Testis (tissue), 3 donors: ENCODE measurements around the gene CUBN. TPM values are rescaled to one million over a fixed set of nuclear protein-coding genes. Genes with fewer than 3 reads are reported as not detected.

Source experiments
- DNase-seq: peaks from one replicate; pipeline ENCODE4 v3.0.0-alpha.2; 2019
- H3K27ac ChIP-seq, 2 donors: fragments of 200-600 bp; sonication (generic); one replicate each; pipeline ENCODE4 v1.5.1; 2019
- H3K27me3 ChIP-seq: fragments of 200-600 bp; sonication (generic); one replicate; pipeline ENCODE4 v1.5.1; 2019
- H3K36me3 ChIP-seq: fragments of 200-600 bp; sonication (generic); one replicate; pipeline ENCODE4 v1.5.1; 2017; ENCODE audit warnings: low read depth; ENCODE audit errors: missing control alignments
- H3K4me1 ChIP-seq: fragments of 200-600 bp; sonication (generic); one replicate; pipeline ENCODE4 v1.5.1; 2019
- H3K4me3 ChIP-seq, 2 donors: fragments of 200-600 bp; sonication (generic); one replicate each; pipeline ENCODE4 v1.5.1; 2017 to 2019
- H3K9me3 ChIP-seq: fragments of 200-600 bp; sonication (generic); one replicate; pipeline ENCODE4 v1.5.1; 2017
- CTCF ChIP-seq, 3 experiments: fragments of 450-650 bp in 2 of 3; fragments of 200-600 bp in 1 of 3; sonication (generic) in 1 of 3; IDR thresholded peaks; one replicate each; pipeline ENCODE4 v1.5.1; 2016 to 2019; ENCODE audit warnings: antibody characterized with exemption in 3 of 3, mild to moderate bottlenecking in 2 of 3, moderate library complexity in 1 of 3
- POLR2A ChIP-seq: fragments of 450-650 bp; IDR thresholded peaks from one replicate; pipeline ENCODE4 v1.6.1; 2017; ENCODE audit warnings: antibody characterized with exemption, mild to moderate bottlenecking, moderate library complexity
- WGBS, 2 donors: methylation state at CpG; one replicate each; pipeline ENCODE4 v1.1.5; 2018; 5-methylcytosine and 5-hydroxymethylcytosine counted together
- intact Hi-C: fragments of 100-400 bp; cut with DNase I; formaldehyde crosslinking; loops from one replicate; pipeline ENCODE4 v1.15.1; 2023; ENCODE audit warnings: low total_unique reads
- polyA plus RNA-seq: library from polyadenylated mRNA; stranded (reverse); fragments of 350-450 nt; fragmentation: Illumina TruSeq; extraction: RNeasy Lipid Tissue Mini Kit (QIAGEN cat#74804); gene quantifications from one replicate; pipeline ENCODE4 v1.2.3, GENCODE V29; 2014; ENCODE audit warnings: low read depth, low replicate concordance; ENCODE audit not compliant: insufficient read depth
- total RNA-seq, 2 donors: library from RNA; depleted of rRNA; stranded (reverse); fragments of >200 nt; gene quantifications; one replicate each; pipeline ENCODE4 v1.2.3, GENCODE V29; 2016

The CUBN gene
- total and polyA plus RNA-seq, 3 donors from 2014 or later, result 11.0 to 39.3 (median 19.2) TPM

- Histone ChIP-seq H3K27ac (no peak overlapping the region), H3K9me3 (no peaks in the 10 kb centered on the region), H3K36me3 (no peaks in the 10 kb centered on the region), H3K27me3 (no peaks in the 10 kb centered on the region), H3K4me1 (no peaks in the 10 kb centered on the region), H3K4me3 (no peak overlapping the region)
- intact Hi-C loops, result no loop called here
- no peak for DNase-seq
- TF ChIP-seq POLR2A, result no peak
- WGBS, 2 donors, result 89 to 95% methylated on average over 4 of the region's 4 CpGs
Measured at GRCh38 chr10:16853809-16854208, 275.8 kb downstream of the CUBN start.

GRCh38 chr10:16853201-16853600 lies 276.4 kb downstream of the CUBN start:
- Histone ChIP-seq H3K4me1 (no peaks in the 10 kb centered on the region), H3K9me3 (no peaks in the 10 kb centered on the region), H3K4me3 (no peak overlapping the region), H3K27me3 (no peaks in the 10 kb centered on the region), H3K36me3 (no peaks in the 10 kb centered on the region), H3K27ac (no peak overlapping the region)
- intact Hi-C loops, result no loop called here
- DNase-seq, result no peak
- 69 to 71% methylated on average over 4 of the region's 4 CpGs for WGBS, 2 donors
- TF ChIP-seq CTCF (IDR thresholded peaks at IDR 0.05) (peak in 2 of 3 experiments; percentile 15 to 25), POLR2A (no peak)

- no peaks in the 10 kb centered on the region for H3K9me3 ChIP-seq
- intact Hi-C loops, result no loop called here
- no peaks in the 10 kb centered on the region for H3K4me1 ChIP-seq
- H3K36me3 ChIP-seq, result no peaks in the 10 kb centered on the region
- no peak overlapping the region for H3K4me3 ChIP-seq
- no peak for DNase-seq
- no peak for TF ChIP-seq CTCF (IDR thresholded peaks at IDR 0.05)
- no peak for TF ChIP-seq POLR2A
- no peak overlapping the region for H3K27ac ChIP-seq
- 68 to 72% methylated on average over 2 of the region's 2 CpGs for WGBS, 2 donors
- H3K27me3 ChIP-seq, result no peaks in the 10 kb centered on the region
Measured at GRCh38 chr10:16852624-16853023, 277.0 kb downstream of the CUBN start.

- no peak overlapping the region for H3K27ac ChIP-seq
- H3K9me3 ChIP-seq, result no peaks in the 10 kb centered on the region
- intact Hi-C loops, result loop anchor here (10.0 kb wide), 1 partner anchor 586 kb away; no protein-coding TSS in a partner anchor
- H3K36me3 ChIP-seq, result no peaks in the 10 kb centered on the region
- DNase-seq, result no peak
- 87% methylated on average over 10 of the region's 10 CpGs for WGBS, 2 donors
- no peaks in the 10 kb centered on the region for H3K27me3 ChIP-seq
- TF ChIP-seq CTCF (IDR thresholded peaks at IDR 0.05) (no peak), POLR2A (no peak)
- H3K4me1 ChIP-seq, result no peaks in the 10 kb centered on the region
- no peak overlapping the region for H3K4me3 ChIP-seq
Measured at GRCh38 chr10:16848562-16849154, 281.0 kb downstream of the CUBN start.

GRCh38 chr10:16847644-16848043 lies 282.0 kb downstream of the CUBN start:
- Histone ChIP-seq H3K36me3 (no peaks in the 10 kb centered on the region), H3K9me3 (no peaks in the 10 kb centered on the region), H3K27me3 (no peaks in the 10 kb centered on the region), H3K4me1 (no peaks in the 10 kb centered on the region), H3K27ac (no peak overlapping the region), H3K4me3 (no peak overlapping the region)
- TF ChIP-seq POLR2A (no peak), CTCF (IDR thresholded peaks at IDR 0.05) (no peak)
- 77 to 82% methylated on average over 6 of the region's 6 CpGs for WGBS, 2 donors
- DNase-seq, result no peak
- intact Hi-C loops, result loop anchor here (10.0 kb wide), 1 partner anchor 587 kb away; no protein-coding TSS in a partner anchor
